ENCODE results near the gene GPLD1.

Gene GPLD1

GRCh38 chr6:24489470-24489869 is at the start of gene GPLD1:
Gene GPLD1, minus strand, starts transcription at chr6:24489578. Its CDS starts 67 bp downstream, at chr6:24489511.
- Histone ChIP-seq H3K4me1 (ENCODE audit: control insufficient read depth, low read length) (peaks cover 19% of the 10 kb centered on the region), H3K4me2 (ENCODE audit: low read length) (no peak within 1 kb of the TSS), H3K36me3 (ENCODE audit: control insufficient read depth, low read length) (no peaks in the 10 kb centered on the region), H3K9me2 (replicated peaks; ENCODE audit: control insufficient read depth, low read length) (no peaks in the 10 kb centered on the region), H3K79me2 (ENCODE audit: control insufficient read depth, low read length) (no peaks in the 10 kb centered on the region), H3K4me3 (ENCODE audit: low read length) (no peak within 1 kb of the TSS), H3K27ac (ENCODE audit: low read depth, low read length) (no peak within 1 kb of the TSS), H3F3A (ENCODE audit: control insufficient read depth, insufficient read depth) (no peaks in the 10 kb centered on the region), H4K20me1 (ENCODE audit: control insufficient read depth, insufficient read depth, low read depth, low read length) (no peaks in the 10 kb centered on the region), H3K27me3 (ENCODE audit: control insufficient read depth, low read length) (no peaks in the 10 kb centered on the region), H3K9me3 (ENCODE audit: control insufficient read depth, insufficient read depth, low read length) (no peaks in the 10 kb centered on the region)
- TF ChIP-seq EZH2phosphoT487 (IDR thresholded peaks at IDR 0.05; ENCODE audit: borderline replicate concordance, low read length): no peak
- no peak for TF ChIP-seq CTCF (IDR thresholded peaks at IDR 0.05; ENCODE audit: low read depth, low read length, poor library complexity, severe bottlenecking)

GRCh38 chr6:24537771-24538385 is 48.5 kb upstream of the GPLD1 start:
- H3K4me2 ChIP-seq (ENCODE audit: low read length): no peak overlapping the region

DNA sequence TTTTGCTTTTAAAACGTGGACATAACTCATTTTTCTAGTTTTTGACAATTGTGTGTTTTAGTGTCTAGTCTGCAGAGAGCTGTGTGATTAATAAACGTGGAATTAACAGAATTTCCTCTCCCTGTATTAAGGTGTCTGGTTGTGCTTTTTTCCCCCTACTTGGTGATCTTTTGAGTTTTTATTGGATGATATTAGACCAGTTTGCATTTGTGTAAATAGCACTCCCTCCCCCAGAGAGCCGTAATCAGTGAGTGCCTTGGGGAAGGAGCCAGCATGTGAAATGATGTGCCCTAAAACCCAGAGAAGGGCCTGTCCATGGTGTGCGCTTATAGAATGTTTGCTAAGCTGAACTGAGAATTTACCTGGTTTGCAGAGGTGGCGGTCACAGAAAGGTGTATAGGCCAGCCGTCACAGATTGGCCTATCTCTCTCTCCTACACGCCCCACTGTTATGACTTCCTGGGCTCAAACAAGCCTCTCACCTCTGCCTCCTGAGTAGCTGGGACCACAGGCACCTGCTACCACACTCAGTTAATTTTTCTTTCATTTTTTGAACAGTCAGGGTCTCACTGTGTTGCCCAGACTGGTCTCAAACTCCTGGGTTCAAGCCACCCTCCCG is 47.8 kb upstream of the GPLD1 start:
- no peaks in the 10 kb centered on the region for H3F3A ChIP-seq (ENCODE audit: control insufficient read depth, insufficient read depth)
- no peak overlapping the region for H3K27ac ChIP-seq (ENCODE audit: low read depth, low read length)
- TF ChIP-seq EZH2phosphoT487 (IDR thresholded peaks at IDR 0.05; ENCODE audit: borderline replicate concordance, low read length) (no peak), CTCF (IDR thresholded peaks at IDR 0.05; ENCODE audit: low read depth, low read length, poor library complexity, severe bottlenecking) (no peak)
- H4K20me1 ChIP-seq (ENCODE audit: control insufficient read depth, insufficient read depth, low read depth, low read length): no peaks in the 10 kb centered on the region
- H3K36me3 ChIP-seq (ENCODE audit: control insufficient read depth, low read length): peaks cover 19% of the 10 kb centered on the region
- no peaks in the 10 kb centered on the region for H3K9me2 ChIP-seq (replicated peaks; ENCODE audit: control insufficient read depth, low read length)
- H3K4me1 ChIP-seq (ENCODE audit: control insufficient read depth, low read length): no peaks in the 10 kb centered on the region
- H3K4me2 ChIP-seq (ENCODE audit: low read length): no peak overlapping the region
- H3K79me2 ChIP-seq (ENCODE audit: control insufficient read depth, low read length): no peaks in the 10 kb centered on the region
- H3K9me3 ChIP-seq (ENCODE audit: control insufficient read depth, insufficient read depth, low read length): no peaks in the 10 kb centered on the region
- H3K27me3 ChIP-seq (ENCODE audit: control insufficient read depth, low read length): no peaks in the 10 kb centered on the region
- no peak overlapping the region for H3K4me3 ChIP-seq (ENCODE audit: low read length)

More at GRCh38 chr6:24537771-24538385, 48.5 kb upstream of the GPLD1 start:
- Histone ChIP-seq H3K79me2 (ENCODE audit: control insufficient read depth, low read length) (no peaks in the 10 kb centered on the region), H3K4me1 (ENCODE audit: control insufficient read depth, low read length) (no peaks in the 10 kb centered on the region), H3K4me3 (ENCODE audit: low read length) (no peak overlapping the region), H4K20me1 (ENCODE audit: control insufficient read depth, insufficient read depth, low read depth, low read length) (no peaks in the 10 kb centered on the region), H3K36me3 (ENCODE audit: control insufficient read depth, low read length) (peaks cover 15% of the 10 kb centered on the region), H3K9me3 (ENCODE audit: control insufficient read depth, insufficient read depth, low read length) (no peaks in the 10 kb centered on the region), H3K27ac (ENCODE audit: low read depth, low read length) (no peak overlapping the region), H3K27me3 (ENCODE audit: control insufficient read depth, low read length) (no peaks in the 10 kb centered on the region), H3F3A (ENCODE audit: control insufficient read depth, insufficient read depth) (no peaks in the 10 kb centered on the region), H3K9me2 (replicated peaks; ENCODE audit: control insufficient read depth, low read length) (no peaks in the 10 kb centered on the region)
- TF ChIP-seq CTCF (IDR thresholded peaks at IDR 0.05; ENCODE audit: low read depth, low read length, poor library complexity, severe bottlenecking) (no peak), EZH2phosphoT487 (IDR thresholded peaks at IDR 0.05; ENCODE audit: borderline replicate concordance, low read length) (no peak)
